H1 (cell line): ENCODE results near the gene C15orf62. TPM values are rescaled to one million over a fixed set of nuclear protein-coding genes. Genes with fewer than 3 reads are reported as not detected.

ENCODE experiments used
- CTCF ChIA-PET: fragments of 300-600 bp; sonication (Branson Sonifier 250); formaldehyde crosslinking; loops from one replicate; lab custom pipeline; 2021; ENCODE audit not compliant: partially characterized antibody; lab: Charles Lee
- POLR2A ChIA-PET: fragments of 300-600 bp; sonication (Branson Sonifier 250); formaldehyde crosslinking; loops from one replicate; lab custom pipeline; 2021; ENCODE audit warnings: inconsistent platforms; ENCODE audit not compliant: partially characterized antibody; lab: Charles Lee
- DNase-seq, 2 experiments: peaks; one replicate each; pipeline versions ENCODE4 v3.0.0 to v3.0.0-alpha.2; 2010 to 2022; ENCODE audit warnings: low spot score in 2 of 2, low read depth in 1 of 2, mixed read lengths in 1 of 2
- FAIRE-seq: peaks from 2 replicates; lab custom pipeline; 2011; peaks lifted over from hg19 to GRCh38; lab: Jason Lieb, UNC
- H2AFZ ChIP-seq: 2 replicates; pipeline ENCODE4 v1.8.1; 2012; ENCODE audit warnings: low read length, inconsistent platforms
- H2AK5ac ChIP-seq: 2 replicates; pipeline ENCODE4 v1.6.1; 2013; ENCODE audit warnings: low read depth, low read length
- H2BK120ac ChIP-seq: replicated peaks from 2 replicates; pipeline ENCODE3; 2013; ENCODE audit warnings: low read depth, low read length, inconsistent platforms
- H2BK12ac ChIP-seq: 2 replicates; pipeline ENCODE4 v1.6.1; 2013; ENCODE audit warnings: low read depth, low read length
- H2BK15ac ChIP-seq: 2 replicates; pipeline ENCODE4 v1.6.1; 2013; ENCODE audit warnings: low read length
- H2BK20ac ChIP-seq: 2 replicates; pipeline ENCODE4 v1.6.1; 2013; ENCODE audit warnings: low read length
- H2BK5ac ChIP-seq: 2 replicates; pipeline ENCODE4 v1.6.1; 2013; ENCODE audit warnings: low read depth, low read length
- H3K14ac ChIP-seq: 2 replicates; pipeline ENCODE4 v1.6.1; 2013; ENCODE audit warnings: inconsistent platforms; ENCODE audit not compliant: insufficient read length
- H3K18ac ChIP-seq: 2 replicates; pipeline ENCODE4 v1.6.1; 2013; ENCODE audit warnings: low read length; ENCODE audit errors: extremely low read depth
- H3K23ac ChIP-seq: 2 replicates; pipeline ENCODE4 v1.6.1; 2013; ENCODE audit warnings: inconsistent platforms; ENCODE audit not compliant: insufficient read length
- H3K23me2 ChIP-seq: 2 replicates; pipeline ENCODE4 v1.6.1; 2013; ENCODE audit warnings: low read depth, low read length
- H3K27ac ChIP-seq: 2 replicates; pipeline ENCODE4 v1.6.1; 2011; ENCODE audit warnings: low read depth, low read length, inconsistent platforms
- H3K27me3 ChIP-seq, 4 experiments: replicated peaks in 1 of 4; 1 replicate in 1 of 4; 2 replicates in 3 of 4; pipeline versions ENCODE4 v1.6.1 to v1.8.1; 2011 to 2013; ENCODE audit warnings: low read length in 3 of 4, mild to moderate bottlenecking in 3 of 4, inconsistent platforms in 2 of 4, mixed read lengths in 2 of 4, moderate library complexity in 1 of 4; ENCODE audit not compliant: control insufficient read depth in 3 of 4, insufficient read depth in 3 of 4; ENCODE audit errors: extremely low read depth in 1 of 4
- H3K36me3 ChIP-seq, 4 experiments: 2 replicates each; pipeline versions ENCODE4 v1.6.1 to v1.8.1; 2011 to 2013; ENCODE audit warnings: mild to moderate bottlenecking in 4 of 4, low read length in 3 of 4, moderate library complexity in 2 of 4, control low read depth in 1 of 4, inconsistent platforms in 1 of 4; ENCODE audit not compliant: insufficient read depth in 4 of 4, control insufficient read depth in 2 of 4
- H3K4ac ChIP-seq: replicated peaks from 2 replicates; pipeline ENCODE3; 2013; ENCODE audit warnings: low read length, low read depth, mixed read lengths, inconsistent platforms; ENCODE audit not compliant: insufficient read length
- H3K4me1 ChIP-seq, 4 experiments: replicated peaks in 1 of 4; 1 replicate in 1 of 4; 2 replicates in 3 of 4; pipeline versions ENCODE4 v1.6.1 to v1.8.1; 2011 to 2013; ENCODE audit warnings: low read length in 3 of 4, inconsistent platforms in 2 of 4, mixed read lengths in 1 of 4; ENCODE audit not compliant: insufficient read depth in 4 of 4, control insufficient read depth in 3 of 4
- H3K4me2 ChIP-seq, 2 experiments: 2 replicates each; pipeline versions ENCODE4 v1.6.1 to v1.8.1; 2011 to 2013; ENCODE audit warnings: low read depth in 2 of 2, low read length in 2 of 2, control low read depth in 1 of 2, inconsistent platforms in 1 of 2, mild to moderate bottlenecking in 1 of 2; ENCODE audit not compliant: insufficient read depth in 1 of 2
- H3K4me3 ChIP-seq, 4 experiments: fragments of 200-600, 300-600 bp in 1 of 4; sonication (generic), shearing (Covaris generic), sonication (Bioruptor Twin) in 1 of 4; 2 replicates each; pipeline versions ENCODE4 v1.5.1 to v1.8.1; 2011 to 2016; ENCODE audit warnings: low read length in 4 of 4, low read depth in 3 of 4, control low read depth in 2 of 4, inconsistent platforms in 2 of 4, mild to moderate bottlenecking in 2 of 4, mixed read lengths in 1 of 4, moderate library complexity in 1 of 4; ENCODE audit not compliant: insufficient read depth in 2 of 4; ENCODE audit errors: extremely low read depth in 1 of 4
- H3K56ac ChIP-seq: replicated peaks from 2 replicates; pipeline ENCODE3; 2013; ENCODE audit warnings: low read depth, mild to moderate bottlenecking, mixed read lengths, low read length, inconsistent platforms; ENCODE audit not compliant: insufficient read length
- H3K79me1 ChIP-seq: 2 replicates; pipeline ENCODE4 v1.6.1; 2013; ENCODE audit warnings: low read depth, low read length, control low read depth
- H3K79me2 ChIP-seq, 2 experiments: 2 replicates each; pipeline versions ENCODE4 v1.6.1 to v1.8.1; 2012 to 2013; ENCODE audit warnings: low read length in 2 of 2, mild to moderate bottlenecking in 2 of 2, inconsistent platforms in 1 of 2; ENCODE audit not compliant: insufficient read depth in 2 of 2, control insufficient read depth in 1 of 2
- H3K9ac ChIP-seq, 4 experiments: replicated peaks in 1 of 4; 1 replicate in 1 of 4; 2 replicates in 3 of 4; pipeline versions ENCODE4 v1.6.1 to v1.8.1; 2011 to 2013; ENCODE audit warnings: low read depth in 3 of 4, low read length in 3 of 4, control low read depth in 2 of 4, mild to moderate bottlenecking in 2 of 4, moderate library complexity in 2 of 4, inconsistent platforms in 1 of 4; ENCODE audit errors: extremely low read depth in 1 of 4
- H3K9me3 ChIP-seq, 2 experiments: 2 replicates each; pipeline versions ENCODE4 v1.6.1 to v1.8.1; 2012 to 2013; ENCODE audit warnings: mild to moderate bottlenecking in 2 of 2, moderate library complexity in 2 of 2, control low read depth in 1 of 2, inconsistent platforms in 1 of 2, low read depth in 1 of 2, low read length in 1 of 2, mixed read lengths in 1 of 2; ENCODE audit not compliant: insufficient read depth in 2 of 2
- H4K20me1 ChIP-seq, 2 experiments: replicated peaks in 1 of 2; 2 replicates each; pipeline versions ENCODE3 to v1.8.1; 2011 to 2013; ENCODE audit warnings: inconsistent platforms in 2 of 2, low read length in 2 of 2, mild to moderate bottlenecking in 1 of 2; ENCODE audit not compliant: insufficient read depth in 2 of 2, control insufficient read depth in 1 of 2
- H4K5ac ChIP-seq: 2 replicates; pipeline ENCODE4 v1.6.1; 2013; ENCODE audit warnings: low read length, low read depth, mixed read lengths, inconsistent platforms; ENCODE audit not compliant: insufficient read length
- H4K8ac ChIP-seq: 2 replicates; pipeline ENCODE4 v1.8.0; 2013; ENCODE audit warnings: mild to moderate bottlenecking, moderate library complexity, low read length, inconsistent platforms; ENCODE audit not compliant: insufficient read depth; ENCODE audit errors: extremely low read depth
- H4K91ac ChIP-seq: replicated peaks from 2 replicates; pipeline ENCODE3; 2013; ENCODE audit warnings: low read length, mixed read lengths, inconsistent platforms; ENCODE audit not compliant: insufficient read length
- NRF1 ChIP-seq: IDR thresholded peaks from 2 replicates; pipeline ENCODE4 v1.6.1; 2011; ENCODE audit warnings: mild to moderate bottlenecking, low read depth, low read length, improper control_type of control experiment
- RFX5 ChIP-seq: IDR thresholded peaks from 2 replicates; pipeline ENCODE4 v1.6.1; 2011; ENCODE audit warnings: low read depth, low read length, improper control_type of control experiment, borderline replicate concordance
- RNF2 ChIP-seq: fragments of 200-900, 300-1000 bp; sonication (generic); IDR thresholded peaks from 2 replicates; pipeline ENCODE4 v1.7.1; 2016; ENCODE audit warnings: borderline replicate concordance, low read depth, mild to moderate bottlenecking, antibody characterized with exemption, low read length; ENCODE audit not compliant: poor library complexity, severe bottlenecking; ENCODE audit errors: missing control alignments
- WGBS, 2 experiments: shearing (Covaris generic) in 1 of 2; methylation state at CpG; one replicate each; pipeline versions ENCODE4 v1.1.6 to v1.1.7; 2013 to 2015; ENCODE audit warnings: low lambda C conversion rate in 2 of 2, mixed read lengths in 2 of 2, inconsistent platforms in 1 of 2, low coverage in 1 of 2, missing lambda C conversion rate in 1 of 2; ENCODE audit not compliant: insufficient replicate concordance in 2 of 2, insufficient coverage in 1 of 2, insufficient read length in 1 of 2; ENCODE audit errors: extremely low coverage in 1 of 2, missing lambda C conversion rate in 1 of 2; 5-methylcytosine and 5-hydroxymethylcytosine counted together
- polyA plus RNA-seq, 7 experiments: library from polyadenylated mRNA; depleted of rRNA in 3 of 7; stranded (reverse) in 5 of 7; unstranded in 2 of 7; fragments of >200 nt in 5 of 7; fragments of 200-250 nt in 2 of 7; gene quantifications; 1 replicate in 5 of 7; 2 replicates in 1 of 7; 4 replicates in 1 of 7; pipeline versions ENCODE4 v1.2.1 to v1.2.3, GENCODE V29; 2011 to 2013; ENCODE audit warnings: missing spikeins in 2 of 7, mixed read lengths in 2 of 7
- total RNA-seq: library from RNA; stranded (reverse); fragmentation: NEBNext Ultra II Directional; extraction: Animal tissue kit (Norgen Biotek cat#: 25700); gene quantifications from 2 replicates; pipeline ENCODE4 v1.2.1, GENCODE V29; 2021
- TF ChIP-seq, protein P1 (sequence below): IDR thresholded peaks from 2 replicates; pipeline ENCODE4 v1.6.1; 2012; ENCODE audit warnings: inconsistent platforms
- TF ChIP-seq, protein P2 (sequence below): IDR thresholded peaks from 2 replicates; pipeline ENCODE4 v1.6.1; 2012; ENCODE audit warnings: inconsistent platforms

The C15orf62 gene
- total and polyA plus RNA-seq, 2 of the 8 experiments (the other 6 are each of a cell fraction or from before 2014, with no cell fraction given) = 0.06 to 0.56 TPM

DNA sequence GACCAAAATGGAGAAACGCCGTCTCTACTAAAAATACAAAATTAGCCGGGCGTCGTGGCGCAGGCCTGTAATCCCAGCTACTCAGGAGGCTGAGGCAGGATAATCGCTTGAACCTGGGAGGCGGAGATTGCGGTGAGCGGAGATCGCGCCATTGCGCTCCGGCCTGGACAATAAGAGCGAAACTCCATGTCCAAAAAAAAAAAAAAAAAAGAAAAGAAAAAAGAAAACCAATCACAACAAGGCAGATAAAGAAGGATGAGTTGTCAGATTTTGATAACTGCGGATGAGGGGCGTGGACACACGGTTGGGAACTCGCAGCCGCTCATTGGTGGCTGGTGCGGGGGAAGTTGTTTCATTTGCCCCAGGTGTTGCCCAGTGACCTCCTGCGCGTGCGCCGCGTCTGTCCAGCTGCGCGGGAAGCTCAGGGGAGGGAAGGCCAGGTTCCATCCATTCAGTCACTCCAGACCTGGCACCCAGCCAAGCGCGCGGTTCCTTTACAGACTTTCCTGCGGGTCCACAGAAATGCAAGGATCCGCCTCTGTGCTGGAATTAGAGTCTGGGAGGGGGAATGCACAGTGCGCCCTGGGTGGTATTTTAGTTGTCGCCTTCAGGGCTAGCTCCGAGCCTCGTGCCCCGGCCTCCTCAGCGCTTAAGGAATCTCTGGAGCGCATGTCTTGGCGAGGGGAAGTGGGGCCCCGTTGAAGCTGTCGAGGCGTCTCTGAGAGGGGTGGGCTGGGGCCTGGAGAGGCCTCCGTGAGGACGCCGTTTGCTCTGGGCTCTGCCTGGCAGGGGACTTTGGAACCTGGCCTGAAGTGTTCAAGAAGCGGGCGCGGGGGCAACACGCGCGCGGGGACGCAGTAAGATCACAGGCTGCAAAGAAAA is 6.6 kb upstream of the C15orf62 start:
- no peak overlapping the region for H2BK120ac ChIP-seq
- H3K27me3 ChIP-seq = peaks cover 0 to 7% (median 3%) of the 10 kb centered on the region in 4 experiments; a peak in 5 of 7 replicates
- no peak overlapping the region for H4K91ac ChIP-seq
- peak overlapping the region; percentile 65 to 92 for H3K4me2 ChIP-seq
- CTCF ChIA-PET = interaction anchor here (1.0 to 15.3 kb wide), 6 partner anchors 17 to 110 kb away, joined by 3 to 184 read pairs (median 23); partner anchors contain the start of gene RAD51
- peak overlapping the region; percentile 70 for H3K56ac ChIP-seq
- peak overlapping the region; percentile 60; the same call in 1 of the 2 replicates for H4K8ac ChIP-seq
- peaks cover 6 to 30% (median 19%) of the 10 kb centered on the region in 4 experiments for H3K4me1 ChIP-seq
- no peak overlapping the region for H3K23ac ChIP-seq
- peaks cover 0 to 2% of the 10 kb centered on the region in 2 experiments for H4K20me1 ChIP-seq
- 0 out of 2 replicates have a peak overlapping the region, but pooled peaks have one; percentile 60 for H2BK12ac ChIP-seq
- POLR2A ChIA-PET = interaction anchor here (0.7 to 3.0 kb wide), 16 partner anchors 10 to 321 kb away, joined by 3 to 11 read pairs (median 6); partner anchors contain the start of genes CHAC1, RAD51, SPINT1 and VPS18
- no peak overlapping the region; the same call in 1 of the 2 replicates for H2BK5ac ChIP-seq
- TF ChIP-seq RNF2 = peak; percentile 27
- TF ChIP-seq, protein P1, sequence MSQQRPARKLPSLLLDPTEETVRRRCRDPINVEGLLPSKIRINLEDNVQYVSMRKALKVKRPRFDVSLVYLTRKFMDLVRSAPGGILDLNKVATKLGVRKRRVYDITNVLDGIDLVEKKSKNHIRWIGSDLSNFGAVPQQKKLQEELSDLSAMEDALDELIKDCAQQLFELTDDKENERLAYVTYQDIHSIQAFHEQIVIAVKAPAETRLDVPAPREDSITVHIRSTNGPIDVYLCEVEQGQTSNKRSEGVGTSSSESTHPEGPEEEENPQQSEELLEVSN = peak; percentile 91
- no peak for TF ChIP-seq RFX5
- TF ChIP-seq NRF1 = peak; percentile 20; the same call in 1 of the 2 replicates
- TF ChIP-seq, protein P2, sequence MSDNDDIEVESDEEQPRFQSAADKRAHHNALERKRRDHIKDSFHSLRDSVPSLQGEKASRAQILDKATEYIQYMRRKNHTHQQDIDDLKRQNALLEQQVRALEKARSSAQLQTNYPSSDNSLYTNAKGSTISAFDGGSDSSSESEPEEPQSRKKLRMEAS = peak; percentile 87
- H3K14ac ChIP-seq = no peak overlapping the region
- no peak overlapping the region for H3K27ac ChIP-seq
- peak overlapping the region; percentile 60 for H3K18ac ChIP-seq
- peak overlapping the region; percentile 44 to 81 (median 74) for H3K4me3 ChIP-seq
- no peaks in the 10 kb centered on the region for H3K9me3 ChIP-seq
- H2BK20ac ChIP-seq = no peak overlapping the region
- no peaks in the 10 kb centered on the region for H3K79me1 ChIP-seq
- H3K23me2 ChIP-seq = peaks cover 14% of the 10 kb centered on the region; the same call in 1 of the 2 replicates
- DNase-seq = peak in 1 of 2 experiments; percentile 68
- H4K5ac ChIP-seq = no peak overlapping the region
- FAIRE-seq = no peak
- no peak overlapping the region for H3K4ac ChIP-seq
- no peak overlapping the region for H2AK5ac ChIP-seq
- H3K36me3 ChIP-seq = no peaks in the 10 kb centered on the region
- H2AFZ ChIP-seq = 0 out of 2 replicates have a peak overlapping the region, but pooled peaks have one; percentile 56
- H2BK15ac ChIP-seq = peak overlapping the region; percentile 46; the same call in 1 of the 2 replicates
- WGBS, 2 experiments = 58% methylated on average over 54 of the region's 55 CpGs; no CpG with 5 or more reads in 1 of the 2 experiments
- H3K9ac ChIP-seq = peak overlapping the region in 1 of 4 experiments; percentile 29; a peak in 1 of 7 replicates
- H3K79me2 ChIP-seq = no peaks in the 10 kb centered on the region
